Right renal cortex interstitium (tissue), 3 donors: ENCODE data around the gene SORCS2. TPM values are rescaled to one million over a fixed set of nuclear protein-coding genes. Genes with fewer than 3 reads are reported as not detected.

ENCODE experiments used
- DNase-seq, 3 donors: peaks; one replicate each; pipeline ENCODE4 v3.0.0-alpha.2; 2013; ENCODE audit warnings: low read depth in 3 of 3, low spot score in 2 of 3
- polyA plus RNA-seq, 3 donors: library from polyadenylated mRNA; unstranded; fragments of 120-200 nt; gene quantifications; one replicate each; pipeline ENCODE4 v1.2.1, GENCODE V29; 2013; ENCODE audit not compliant: insufficient read length in 3 of 3

SORCS2 gene
- polyA plus RNA-seq, 3 donors: 6.6 to 7.9 (median 7.0) TPM

GRCh38 chr4:7512428-7512827 lies 320.1 kb downstream of the SORCS2 start:
- no peak for DNase-seq

GRCh38 chr4:7512946-7513345 lies 320.6 kb downstream of the SORCS2 start:
- no peak for DNase-seq

GRCh38 chr4:7513671-7514070 lies 321.3 kb downstream of the SORCS2 start:
- DNase-seq: no peak

GRCh38 chr4:7514281-7514680 lies 321.9 kb downstream of the SORCS2 start:
- DNase-seq: no peak

GRCh38 chr4:7514789-7515188 lies 322.5 kb downstream of the SORCS2 start:
- DNase-seq: no peak

- DNase-seq: no peak
Observed at GRCh38 chr4:7515390-7515902, 323.1 kb downstream of the SORCS2 start.

- peak in 2 of 3 donors; percentile 23 to 45 for DNase-seq
Observed at GRCh38 chr4:7516096-7516772, 323.9 kb downstream of the SORCS2 start.

- DNase-seq: no peak
Observed at GRCh38 chr4:7516773-7517144, 324.4 kb downstream of the SORCS2 start.

GRCh38 chr4:7518871-7519637 lies 326.7 kb downstream of the SORCS2 start:
- no peak for DNase-seq

- DNase-seq: no peak
Observed at GRCh38 chr4:7519638-7520376, 327.5 kb downstream of the SORCS2 start.

GRCh38 chr4:7521666-7522065 lies 329.3 kb downstream of the SORCS2 start:
- DNase-seq: no peak

GRCh38 chr4:7522452-7523220 lies 330.3 kb downstream of the SORCS2 start:
- DNase-seq: no peak

GRCh38 chr4:7523526-7523925 lies 331.2 kb downstream of the SORCS2 start:
- DNase-seq: no peak

GRCh38 chr4:7524064-7524682 lies 331.8 kb downstream of the SORCS2 start:
- DNase-seq: no peak

GRCh38 chr4:7524843-7525242 lies 332.5 kb downstream of the SORCS2 start:
- DNase-seq: no peak

GRCh38 chr4:7526491-7526890 lies 334.2 kb downstream of the SORCS2 start:
- DNase-seq: no peak

GRCh38 chr4:7526929-7527535 lies 334.7 kb downstream of the SORCS2 start:
- no peak for DNase-seq

GRCh38 chr4:7529368-7530080 lies 337.2 kb downstream of the SORCS2 start:
- no peak for DNase-seq

- DNase-seq: no peak
Observed at GRCh38 chr4:7530082-7530481, 337.7 kb downstream of the SORCS2 start.
